Measurements from ENCODE around the gene TBC1D22A. TPM values are rescaled to one million over a fixed set of nuclear protein-coding genes. Genes with fewer than 3 reads are reported as not detected.

The TBC1D22A gene
- polyA plus RNA-seq, 1 experiment: 24.2 TPM

DNA sequence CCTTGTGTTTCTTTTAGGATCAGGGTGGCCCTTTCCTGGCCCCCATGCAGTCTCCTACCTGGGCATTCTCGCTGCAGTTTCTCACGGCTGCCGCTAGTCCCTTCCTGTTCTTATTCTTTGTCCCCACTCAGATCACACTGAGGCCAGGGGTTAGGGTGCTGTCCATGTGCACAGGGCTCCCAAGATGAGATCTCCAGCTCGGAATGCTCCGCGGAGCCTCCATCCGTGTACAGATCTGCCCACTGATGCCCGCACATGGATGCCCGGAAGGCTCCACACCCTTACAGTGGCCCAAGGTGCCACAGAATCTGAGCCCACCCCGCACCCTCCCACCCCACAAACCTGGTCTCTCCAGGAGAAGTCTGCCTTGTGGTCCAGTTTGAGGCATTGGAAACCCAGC is 457.3 kb downstream of the TBC1D22A start:
- H3K27me3 ChIP-seq (ENCODE audit: control insufficient read depth, insufficient read depth, low read length): no peaks in the 10 kb centered on the region
- no peak for DNase-seq (ENCODE audit: low read depth)
- H3K4me3 ChIP-seq (ENCODE audit: low read depth, low read length): no peak overlapping the region
- TF ChIP-seq, protein P1, sequence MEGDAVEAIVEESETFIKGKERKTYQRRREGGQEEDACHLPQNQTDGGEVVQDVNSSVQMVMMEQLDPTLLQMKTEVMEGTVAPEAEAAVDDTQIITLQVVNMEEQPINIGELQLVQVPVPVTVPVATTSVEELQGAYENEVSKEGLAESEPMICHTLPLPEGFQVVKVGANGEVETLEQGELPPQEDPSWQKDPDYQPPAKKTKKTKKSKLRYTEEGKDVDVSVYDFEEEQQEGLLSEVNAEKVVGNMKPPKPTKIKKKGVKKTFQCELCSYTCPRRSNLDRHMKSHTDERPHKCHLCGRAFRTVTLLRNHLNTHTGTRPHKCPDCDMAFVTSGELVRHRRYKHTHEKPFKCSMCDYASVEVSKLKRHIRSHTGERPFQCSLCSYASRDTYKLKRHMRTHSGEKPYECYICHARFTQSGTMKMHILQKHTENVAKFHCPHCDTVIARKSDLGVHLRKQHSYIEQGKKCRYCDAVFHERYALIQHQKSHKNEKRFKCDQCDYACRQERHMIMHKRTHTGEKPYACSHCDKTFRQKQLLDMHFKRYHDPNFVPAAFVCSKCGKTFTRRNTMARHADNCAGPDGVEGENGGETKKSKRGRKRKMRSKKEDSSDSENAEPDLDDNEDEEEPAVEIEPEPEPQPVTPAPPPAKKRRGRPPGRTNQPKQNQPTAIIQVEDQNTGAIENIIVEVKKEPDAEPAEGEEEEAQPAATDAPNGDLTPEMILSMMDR (IDR thresholded peaks at IDR 0.05; ENCODE audit: insufficient read depth, low read depth, low read length): no peak
- CTCF ChIA-PET: no interaction called here
- POLR2A ChIA-PET: no interaction called here
- no peaks in the 10 kb centered on the region for H3K36me3 ChIP-seq (ENCODE audit: control insufficient read depth, insufficient read depth, low read length)

DNA sequence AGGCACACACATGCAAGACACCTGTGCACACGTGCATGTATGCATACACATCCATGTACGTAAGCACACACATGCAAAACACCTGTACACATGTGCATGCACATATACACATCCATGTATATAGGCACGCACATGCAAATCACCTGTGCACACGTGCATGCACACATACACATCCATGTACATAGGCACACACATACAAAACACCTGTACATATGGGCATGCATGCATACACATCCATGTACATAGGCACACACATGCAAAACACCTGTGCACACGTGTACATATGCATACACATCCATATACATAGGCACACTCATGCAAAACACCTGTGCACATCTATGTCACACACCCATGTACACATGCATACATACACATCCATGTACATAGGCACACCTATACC is 458.3 kb downstream of the TBC1D22A start:
- TF ChIP-seq, protein P1 (IDR thresholded peaks at IDR 0.05; ENCODE audit: insufficient read depth, low read depth, low read length): no peak
- no peaks in the 10 kb centered on the region for H3K36me3 ChIP-seq (ENCODE audit: control insufficient read depth, insufficient read depth, low read length)
- H3K4me3 ChIP-seq (ENCODE audit: low read depth, low read length): no peak overlapping the region
- CTCF ChIA-PET: no interaction called here
- no peaks in the 10 kb centered on the region for H3K27me3 ChIP-seq (ENCODE audit: control insufficient read depth, insufficient read depth, low read length)
- no peak for DNase-seq (ENCODE audit: low read depth)
- POLR2A ChIA-PET: no interaction called here

DNA sequence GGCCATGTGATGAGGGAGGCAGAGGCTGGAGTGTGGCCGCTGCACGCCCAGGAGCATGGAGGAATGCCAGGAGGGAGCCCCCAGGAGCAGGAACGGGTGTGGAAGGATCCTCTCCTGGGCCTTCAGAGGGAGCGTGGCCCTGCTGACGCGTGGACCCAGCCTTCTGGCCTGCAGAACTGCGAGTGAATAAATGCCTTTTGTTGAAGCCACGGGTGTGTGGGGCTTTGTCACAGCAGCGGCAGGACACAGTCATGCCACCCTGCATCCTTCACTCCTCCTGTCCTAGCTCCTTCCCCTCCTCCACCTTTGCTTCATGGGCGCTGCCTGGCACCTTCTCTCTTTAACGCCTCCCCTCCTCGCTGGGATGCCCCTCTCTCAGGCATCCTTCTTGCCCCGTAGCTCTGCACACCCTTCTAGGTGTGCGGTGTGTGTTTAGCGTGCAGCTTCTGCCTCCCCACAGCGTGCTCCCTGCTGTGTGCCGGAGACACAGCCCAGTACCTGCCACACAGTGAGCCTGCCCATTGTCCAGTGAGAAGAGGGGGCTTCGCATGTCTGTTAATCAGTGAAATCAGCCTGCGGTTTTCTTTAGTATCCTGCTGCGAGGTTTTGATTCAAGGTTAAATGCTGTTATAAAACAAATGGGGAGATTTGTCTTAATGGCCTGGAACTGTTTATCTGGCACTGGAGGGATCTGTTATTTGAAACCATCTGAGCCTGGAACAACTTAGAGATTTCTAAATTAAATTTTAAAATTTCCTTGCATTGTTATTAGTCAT is 459.6 kb downstream of the TBC1D22A start:
- POLR2A ChIA-PET: no interaction called here
- no peak for DNase-seq (ENCODE audit: low read depth)
- Histone ChIP-seq H3K4me3 (ENCODE audit: low read depth, low read length) (no peak overlapping the region), H3K27me3 (ENCODE audit: control insufficient read depth, insufficient read depth, low read length) (no peaks in the 10 kb centered on the region), H3K36me3 (ENCODE audit: control insufficient read depth, insufficient read depth, low read length) (no peaks in the 10 kb centered on the region)
- CTCF ChIA-PET: no interaction called here
- TF ChIP-seq, protein P1 (IDR thresholded peaks at IDR 0.05; ENCODE audit: insufficient read depth, low read depth, low read length): no peak

Other genes starting within 250 kb of the TBC1D22A start
- 0.65 and 1.0 TPM in 2 replicates for gene CELSR1, start 225.0 kb upstream of the TBC1D22A start, polyA plus RNA-seq (2011; rRNA removed)
- gene GRAMD4, start 142.3 kb upstream of the TBC1D22A start, polyA plus RNA-seq (2011; rRNA removed): 5.8 and 10.3 TPM in 2 replicates
- 28.9 and 32.6 TPM in 2 replicates for gene CERK, start 24.4 kb upstream of the TBC1D22A start, polyA plus RNA-seq (2011; rRNA removed)